Anterior cingulate cortex (tissue), 58 donors: ENCODE data around the gene TRIM3.

Experiments used
- DNase-seq, 58 donors: peaks; one replicate each; lab custom pipeline; 2025; lab: John Stamatoyannopoulos, UW

Gene TRIM3

DNA sequence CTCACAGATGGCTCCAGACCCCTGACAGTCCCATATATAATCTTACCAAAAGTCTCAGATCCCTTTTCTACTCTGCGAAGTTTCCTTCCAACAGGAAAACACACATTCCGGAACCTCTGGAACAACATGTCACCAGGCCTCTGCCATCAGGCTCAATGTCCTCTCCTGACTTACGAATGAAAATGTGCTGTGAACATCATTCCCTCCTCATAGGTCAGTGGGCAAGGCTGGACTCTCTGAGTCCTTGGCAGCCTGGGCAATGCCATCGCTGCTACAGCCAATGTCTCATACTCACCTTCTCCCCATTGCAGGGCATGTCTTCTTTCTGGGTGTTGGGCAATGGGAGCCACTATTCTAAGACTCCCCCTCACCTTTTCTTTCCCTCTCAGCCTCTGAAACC, 31.3 kb downstream of the TRIM3 start:
- no peak for DNase-seq

DNA sequence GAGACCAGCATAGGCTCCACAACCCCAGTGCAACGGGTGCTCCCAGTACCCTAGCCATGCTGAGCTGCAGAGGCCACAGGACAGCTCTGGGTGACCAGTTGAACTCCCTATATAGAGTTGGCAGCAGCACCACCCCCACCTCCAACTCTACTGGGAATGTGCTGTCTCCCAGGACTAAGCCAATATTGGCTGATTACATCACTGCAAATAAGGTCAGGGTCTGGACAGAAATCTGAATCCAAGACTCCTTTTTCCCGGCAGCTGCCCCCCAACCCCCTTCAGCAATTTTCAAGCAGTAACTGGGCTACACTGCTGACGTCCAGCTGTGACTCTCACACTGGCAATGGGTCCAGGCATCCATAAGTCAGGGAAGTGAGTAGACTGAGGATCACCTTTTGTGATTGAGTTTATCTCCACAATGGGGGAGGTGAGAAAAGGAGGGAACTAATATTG, 32.8 kb downstream of the TRIM3 start, which contains the start of gene HPX:
TSS of gene HPX (minus strand) at position 82 of the 453 bp plus-strand sequence. CDS start at position 58, 24 bp downstream.
- DNase-seq, result no peak

DNA sequence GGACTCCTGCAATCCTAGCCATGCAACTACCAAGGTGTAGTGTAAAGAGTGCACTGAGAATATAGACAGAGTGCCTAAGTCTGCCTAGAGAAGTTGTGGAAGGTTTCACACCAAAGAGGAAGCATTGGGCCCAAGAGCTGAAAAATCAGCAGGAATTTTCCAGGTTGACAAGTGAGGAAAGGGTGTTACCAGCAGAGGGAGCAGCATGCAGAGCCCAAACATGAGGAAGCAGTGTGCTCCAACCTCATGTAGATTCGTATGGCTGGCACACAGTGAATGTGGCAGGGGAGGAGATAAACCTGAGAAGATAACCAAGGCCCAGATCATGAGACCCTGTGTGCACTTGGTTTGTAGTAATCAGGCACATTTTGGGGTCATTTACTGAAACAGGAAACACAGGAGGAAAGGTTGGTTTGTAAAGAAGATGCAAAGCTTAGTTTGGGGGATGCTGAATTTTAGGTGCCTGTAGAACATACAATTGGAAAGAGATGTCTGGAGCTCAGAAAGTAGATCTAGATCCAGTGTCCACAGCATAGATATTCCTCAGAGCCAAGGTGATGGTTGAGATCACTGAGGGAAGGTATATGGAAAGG, 34.7 kb downstream of the TRIM3 start:
- DNase-seq, result peak in 46 of 58 donors; percentile 3 to 70 (median 25)

DNA sequence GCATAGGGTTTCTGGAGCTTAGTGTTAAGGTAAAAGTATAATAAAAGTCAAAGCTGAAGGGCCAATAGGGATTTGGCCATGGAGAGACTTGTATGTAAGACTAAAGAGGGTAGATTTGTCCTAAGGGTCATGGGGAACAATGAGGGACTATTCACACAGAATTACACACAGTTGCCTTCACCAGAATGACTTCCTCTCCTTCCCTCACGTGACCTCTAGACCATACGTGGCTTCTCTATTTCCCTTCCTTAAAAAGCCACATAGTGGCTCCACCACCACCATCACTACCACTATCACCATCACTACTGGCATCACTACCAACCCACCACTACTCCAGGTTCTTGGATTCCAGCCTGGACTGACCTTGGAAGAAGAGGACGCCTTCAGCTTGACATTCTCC, 35.7 kb downstream of the TRIM3 start:
- DNase-seq, result no peak

DNA sequence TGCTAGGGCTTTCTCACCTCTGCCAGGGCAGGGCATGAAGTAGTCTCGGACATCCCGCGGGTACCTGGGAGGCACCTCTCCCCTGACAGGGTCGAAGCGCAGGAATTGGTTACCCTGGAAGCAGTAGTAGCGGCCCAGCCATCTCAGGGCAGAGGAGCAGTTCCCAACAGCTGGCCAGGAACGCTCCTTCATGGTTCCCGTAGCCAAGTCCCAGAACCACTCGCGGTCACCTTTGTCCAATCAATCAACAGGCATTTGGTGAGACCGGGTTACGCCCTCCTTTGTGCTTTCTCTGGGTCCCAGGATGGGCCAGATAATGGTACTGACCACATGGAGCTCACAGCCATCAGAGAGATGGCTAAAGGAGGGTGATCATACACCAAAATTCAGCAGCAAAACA, 36.3 kb downstream of the TRIM3 start:
- DNase-seq, result no peak

DNA sequence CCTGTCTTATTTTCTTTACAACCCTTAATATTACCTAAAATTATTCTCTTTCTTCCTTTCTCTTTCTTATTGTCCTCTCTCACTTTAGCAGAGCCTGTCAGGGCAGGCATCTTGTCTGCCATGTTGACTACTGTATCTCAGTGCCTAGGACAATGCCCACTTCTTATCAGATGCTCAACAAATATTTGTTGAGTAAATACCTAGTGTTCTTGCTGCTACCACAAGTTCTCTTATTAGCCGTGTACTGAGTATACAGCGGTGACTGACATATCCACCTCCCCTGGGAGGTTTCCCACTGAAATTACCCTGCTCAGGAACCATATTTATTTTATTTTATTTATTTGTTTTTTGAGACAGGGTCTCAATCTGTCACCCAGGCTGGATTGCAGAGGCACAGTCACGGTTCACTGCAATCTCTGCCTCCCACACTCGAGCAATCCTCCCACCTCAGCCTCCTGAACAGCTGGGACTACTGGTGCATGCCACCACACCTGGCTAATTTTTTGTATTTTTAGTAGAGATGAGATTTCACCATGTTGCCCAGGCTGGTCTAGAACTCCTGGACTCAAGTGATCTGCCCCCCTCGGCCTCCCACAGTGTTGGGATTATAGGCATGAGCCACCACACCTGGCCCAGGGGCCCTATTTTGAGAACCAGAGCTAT, 39.6 kb downstream of the TRIM3 start:
- no peak for DNase-seq

DNA sequence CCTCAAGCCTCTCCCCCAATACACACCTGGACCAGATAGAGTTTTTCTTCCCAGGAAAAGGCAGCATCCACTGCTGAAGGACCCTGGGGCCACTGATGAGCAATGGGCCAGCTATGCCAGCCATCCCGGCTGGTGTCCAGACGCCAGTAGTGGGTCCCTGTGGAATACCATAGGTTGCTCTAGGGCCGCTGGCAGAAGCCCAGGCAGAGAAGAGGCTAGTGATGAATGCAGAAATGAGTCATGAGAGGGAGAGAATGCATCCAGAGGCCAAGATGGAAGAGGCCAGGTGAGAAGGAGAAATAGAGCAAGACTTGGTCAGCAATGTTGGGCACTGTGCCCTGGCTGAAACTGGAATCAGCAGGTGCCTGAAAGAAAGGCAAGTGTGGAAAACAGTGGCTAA, 41.9 kb downstream of the TRIM3 start:
- DNase-seq, result no peak

DNA sequence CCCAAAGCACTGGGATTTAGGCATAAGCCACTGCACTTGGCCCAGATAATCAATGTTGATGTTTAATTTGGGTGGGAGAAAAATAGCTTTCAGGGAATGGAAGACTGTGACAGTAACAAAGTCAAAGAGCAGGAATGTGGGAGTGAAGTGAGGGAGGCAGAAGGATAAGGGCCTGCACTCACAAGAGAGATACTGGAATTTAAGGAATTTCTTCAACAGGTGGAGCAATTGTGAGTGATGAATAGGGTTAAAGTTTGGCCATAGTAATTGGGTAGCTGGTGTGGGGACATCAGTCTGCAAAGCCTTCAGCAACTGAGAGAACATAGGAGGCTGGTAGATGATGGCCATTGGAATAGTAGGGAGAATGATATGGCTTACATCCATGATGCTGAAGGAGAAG, 46.2 kb downstream of the TRIM3 start:
- DNase-seq, result no peak

DNA sequence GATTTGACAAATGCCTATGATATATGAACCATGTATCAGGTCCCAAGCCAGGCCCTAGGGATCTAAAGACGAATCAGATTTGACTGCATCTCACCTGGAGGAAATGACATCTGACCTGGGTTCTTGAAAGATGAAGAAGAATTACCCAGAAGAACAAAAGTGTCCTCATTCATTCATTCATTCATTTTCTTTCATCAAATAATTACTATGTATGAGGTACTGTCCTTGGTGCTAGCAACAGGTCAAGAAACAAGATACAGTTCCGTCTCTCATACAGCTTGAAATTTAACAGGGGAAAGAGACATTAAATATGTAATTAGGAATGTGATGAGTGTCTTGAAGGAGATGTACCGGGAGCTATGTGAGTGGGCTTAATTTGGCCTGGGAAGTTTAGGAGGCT, 53.1 kb downstream of the TRIM3 start:
- DNase-seq, result no peak

DNA sequence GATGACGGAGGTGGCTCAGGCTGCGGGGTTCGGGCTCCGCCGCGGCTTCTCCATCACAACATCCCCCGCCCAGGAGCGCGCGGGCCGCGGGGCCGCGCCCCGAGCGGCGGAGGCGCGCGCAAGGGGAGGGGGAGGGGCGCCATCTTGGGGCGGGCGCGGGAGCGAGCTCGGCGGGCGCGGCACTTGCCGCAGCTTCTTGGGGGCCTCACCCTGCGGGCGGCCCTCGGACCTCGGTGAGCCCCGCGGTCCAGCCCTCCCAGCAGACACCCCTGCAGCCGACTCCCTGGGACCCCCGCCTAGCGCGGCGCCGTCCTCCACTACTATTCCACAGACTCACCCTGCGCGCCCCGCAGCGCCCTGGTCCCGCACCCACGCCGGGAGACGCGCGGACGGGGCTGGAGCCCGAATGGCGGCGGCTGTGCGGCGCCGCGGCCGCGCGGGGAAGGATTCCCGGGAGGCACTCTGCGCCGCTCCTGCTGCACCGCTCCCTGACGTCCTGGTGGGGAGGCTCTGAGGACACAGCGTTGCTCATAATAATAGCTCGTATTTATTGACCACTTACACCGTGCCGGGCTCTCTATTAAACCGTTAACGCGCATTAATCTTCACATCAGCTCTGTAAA, 54.6 kb downstream of the TRIM3 start, which contains the start of gene APBB1:
TSS of gene APBB1 (minus strand) at position 86 of the 623 bp plus-strand sequence. CDS start 7,747 bp downstream, outside the sequence.
- DNase-seq, result peak in 55 of 58 donors; percentile 44 to 87 (median 72)

DNA sequence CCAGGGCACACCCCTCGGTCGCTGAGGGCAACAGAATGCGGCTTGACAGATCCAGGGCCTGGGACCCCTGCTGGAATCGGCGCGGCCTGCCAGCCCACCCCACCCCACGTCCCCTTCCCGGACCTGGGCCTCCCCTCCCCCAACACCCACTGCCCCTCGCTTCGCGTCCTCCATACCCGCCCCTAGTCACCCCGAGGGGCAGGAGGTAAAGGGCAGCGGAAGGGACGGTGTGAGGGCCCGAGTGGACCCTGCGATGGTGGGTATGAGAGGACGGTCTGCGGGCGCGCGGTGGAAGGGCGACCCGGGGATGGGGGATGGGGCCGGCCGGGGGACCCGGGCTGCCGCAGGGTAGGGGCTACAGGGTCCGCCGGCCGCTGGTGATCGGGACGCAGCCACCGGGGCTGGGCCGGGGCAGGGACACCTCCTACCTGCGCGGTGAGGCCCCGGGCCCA, 55.2 kb downstream of the TRIM3 start:
- DNase-seq, result peak in 9 of 58 donors; percentile 15 to 64 (median 51)

DNA sequence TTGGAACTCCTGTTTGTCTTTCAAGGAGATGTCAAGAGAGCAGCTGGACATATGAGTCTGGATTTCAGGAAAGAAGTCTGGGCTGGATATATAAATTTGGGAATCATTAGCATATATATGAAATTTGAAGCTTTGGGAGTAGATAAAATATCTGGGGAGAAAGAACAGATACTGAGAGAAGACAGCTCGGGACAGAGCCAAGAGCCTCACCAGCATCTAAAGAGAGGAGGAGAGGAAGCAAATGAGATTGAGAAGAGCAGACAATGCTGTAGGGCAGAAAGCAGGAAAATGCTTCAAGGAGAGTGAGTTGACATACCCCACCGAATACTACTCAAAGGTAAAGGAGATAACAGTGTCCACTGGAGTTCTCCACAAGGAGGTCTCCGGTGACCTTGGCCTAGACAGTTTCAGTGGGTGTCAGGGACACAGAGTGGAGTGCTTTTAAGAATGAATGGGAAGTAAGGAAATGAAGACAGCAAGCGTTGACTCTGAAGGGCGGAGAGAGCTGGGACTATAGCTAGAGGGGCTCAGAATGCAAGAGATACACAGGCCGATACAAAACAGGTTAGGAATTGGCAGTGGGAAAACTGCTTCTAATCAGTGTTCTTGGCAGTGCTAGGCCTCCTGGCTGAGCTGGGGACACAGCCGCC, 55.7 kb downstream of the TRIM3 start:
- peak in 6 of 58 donors; percentile 18 to 54 (median 49) for DNase-seq

DNA sequence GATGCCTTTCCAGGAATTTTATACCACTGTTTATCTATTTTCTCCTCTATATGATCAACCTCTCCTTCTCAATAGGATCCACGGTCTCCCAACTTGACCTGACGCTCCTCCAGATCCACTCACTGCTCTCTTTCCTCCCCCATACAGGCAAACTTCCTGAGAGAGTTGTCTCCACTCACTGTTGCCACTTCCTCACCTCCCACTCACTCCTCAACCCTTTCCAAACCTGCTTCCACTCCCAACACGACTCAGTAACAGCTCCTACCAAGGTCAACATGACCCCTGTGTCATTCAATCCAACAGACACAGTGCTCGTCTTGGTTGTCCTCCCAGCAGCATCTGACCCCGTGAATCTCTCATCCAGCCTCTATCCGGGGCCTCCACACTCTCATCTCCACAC, 57.9 kb downstream of the TRIM3 start:
- no peak for DNase-seq

DNA sequence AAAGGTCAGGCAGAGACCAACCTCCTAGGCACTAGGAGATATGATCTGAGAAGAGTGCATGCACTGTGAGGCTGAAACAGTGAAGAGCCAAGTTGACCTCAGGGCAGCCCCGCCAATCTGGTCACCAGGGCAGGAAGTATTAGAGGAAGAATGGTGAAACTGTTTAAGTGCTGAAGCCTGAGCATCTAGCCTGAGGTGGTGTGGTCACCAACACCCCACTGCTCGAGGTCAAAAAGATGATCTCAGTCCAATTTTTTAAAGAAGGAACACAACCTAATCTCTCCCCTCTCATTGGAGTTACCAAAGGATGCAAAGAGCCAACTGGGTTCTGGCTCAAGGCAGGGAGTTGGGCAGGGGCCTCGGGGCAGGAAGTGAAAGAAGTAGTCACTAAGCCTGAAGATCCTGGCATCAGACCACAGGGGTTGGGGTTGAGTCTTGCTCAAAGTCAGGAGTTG, 58.8 kb downstream of the TRIM3 start:
- DNase-seq, result no peak

DNA sequence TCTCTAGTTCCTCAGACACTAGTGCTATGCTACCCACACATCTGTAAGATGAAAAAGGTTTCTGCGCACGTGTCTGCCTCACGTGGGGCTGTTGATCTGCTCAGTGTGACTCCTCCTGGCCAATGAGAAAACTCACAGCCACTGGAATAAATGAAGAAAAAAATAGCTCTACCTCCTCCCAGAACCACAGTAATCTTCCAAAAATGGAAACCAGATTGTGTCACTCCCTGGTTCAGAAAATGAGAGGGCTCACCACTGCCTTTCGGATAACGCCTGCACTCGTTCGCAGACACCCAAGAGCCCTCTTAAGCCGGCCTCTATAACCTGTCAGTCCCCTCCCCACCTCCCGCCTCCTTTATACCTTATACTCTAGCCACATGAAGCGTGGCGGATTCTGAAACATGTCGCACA, 59.9 kb downstream of the TRIM3 start:
- DNase-seq, result peak in 22 of 58 donors; percentile 19 to 74 (median 36)

DNA sequence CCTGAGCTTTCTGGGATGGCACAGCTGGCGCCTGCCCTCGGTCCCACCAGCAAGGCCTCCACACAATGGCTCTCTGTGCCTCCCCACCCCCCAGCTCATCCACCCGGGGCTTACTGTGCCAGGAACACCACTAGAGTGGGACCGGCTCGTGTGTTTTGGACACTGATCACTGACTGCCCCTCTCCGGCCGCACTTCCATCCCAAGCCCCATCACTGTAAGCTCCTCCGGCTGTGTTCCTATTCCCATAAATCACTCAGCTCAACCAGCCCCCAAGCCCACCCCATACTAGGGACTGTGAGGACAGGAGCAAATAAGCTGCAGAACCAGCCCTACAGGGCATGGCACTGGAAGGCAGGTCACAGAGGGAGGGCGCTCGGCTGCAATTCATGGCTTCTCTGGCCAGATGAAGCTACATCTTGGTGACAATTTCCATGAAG, 62.1 kb downstream of the TRIM3 start:
- peak in 52 of 58 donors; percentile 18 to 92 (median 73) for DNase-seq

DNA sequence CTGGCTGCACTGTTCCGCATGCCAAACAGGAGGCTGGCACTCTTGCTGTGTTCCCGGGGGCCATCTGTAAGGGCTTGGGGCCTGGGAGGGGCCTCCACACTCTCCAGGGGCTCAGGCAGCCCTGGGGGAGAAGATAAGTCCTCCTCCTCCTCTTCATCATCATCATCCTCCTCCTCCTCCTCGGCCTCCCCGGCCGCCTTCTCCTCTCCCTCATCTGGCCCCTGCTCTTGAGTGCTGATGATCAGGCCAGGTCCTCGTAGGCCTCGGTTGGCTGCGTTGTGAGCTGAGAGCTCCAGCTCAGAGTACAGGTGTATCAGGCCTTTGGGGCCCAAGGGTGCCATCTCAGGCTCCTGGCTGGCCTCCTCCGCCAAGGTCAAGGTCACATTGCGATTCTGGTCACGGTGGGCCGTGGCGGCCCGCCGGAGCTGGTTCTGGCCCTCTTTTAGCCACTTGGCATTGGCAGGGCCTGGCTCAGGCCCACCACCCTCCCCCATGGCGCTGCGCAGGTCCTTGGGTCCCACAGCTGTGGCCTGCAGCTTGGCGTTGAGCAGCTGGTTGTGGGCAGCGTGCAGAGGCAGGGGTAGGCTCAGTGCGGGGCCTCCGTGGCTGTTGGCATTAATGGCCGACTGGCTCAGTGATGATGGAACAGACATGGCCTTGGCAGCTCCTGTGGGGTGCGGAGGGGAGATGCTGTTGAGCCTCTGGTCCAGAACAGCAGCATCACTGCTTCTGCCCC, 62.9 kb downstream of the TRIM3 start:
- peak in 30 of 58 donors; percentile 23 to 85 (median 56) for DNase-seq

DNA sequence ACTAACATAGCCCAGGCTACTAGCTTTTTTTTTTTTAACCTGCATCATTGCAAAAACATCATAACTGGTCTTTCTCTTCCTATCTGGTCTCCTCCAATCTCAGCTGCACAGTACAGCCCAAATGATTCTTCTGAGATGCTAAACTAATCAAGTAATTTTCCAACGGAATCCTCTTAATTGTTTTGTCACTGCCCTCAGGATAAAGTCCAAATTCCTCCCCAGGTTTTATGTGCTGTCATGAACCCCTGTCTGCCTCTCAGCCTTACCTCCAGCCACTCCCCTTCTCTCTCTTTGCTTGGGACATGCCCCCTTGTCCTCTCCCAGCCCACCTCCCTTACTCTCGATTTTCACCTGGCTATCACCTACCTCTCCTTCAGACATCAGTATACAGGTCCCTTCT, 67.4 kb downstream of the TRIM3 start:
- DNase-seq, result no peak

DNA sequence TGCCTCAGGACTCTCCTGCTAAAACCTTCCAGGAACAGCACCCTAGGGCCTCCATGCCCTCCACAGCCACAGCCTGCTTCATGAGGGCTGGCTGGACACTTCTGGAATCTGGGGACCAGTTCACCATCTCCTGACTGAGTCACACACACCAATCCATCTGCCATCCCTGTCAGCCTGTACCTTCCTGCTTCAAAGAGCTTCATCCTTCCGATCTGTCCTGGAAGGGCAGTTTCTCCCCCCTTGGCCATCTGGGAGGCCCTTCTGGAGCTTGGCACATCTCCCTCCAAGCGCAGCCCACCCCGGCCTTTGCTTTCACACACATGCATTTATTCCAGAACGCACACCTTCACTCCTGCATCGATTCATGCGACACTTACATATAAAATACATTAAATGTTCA, 67.9 kb downstream of the TRIM3 start:
- no peak for DNase-seq
